ENCODE data around the gene COL28A1.

DNA sequence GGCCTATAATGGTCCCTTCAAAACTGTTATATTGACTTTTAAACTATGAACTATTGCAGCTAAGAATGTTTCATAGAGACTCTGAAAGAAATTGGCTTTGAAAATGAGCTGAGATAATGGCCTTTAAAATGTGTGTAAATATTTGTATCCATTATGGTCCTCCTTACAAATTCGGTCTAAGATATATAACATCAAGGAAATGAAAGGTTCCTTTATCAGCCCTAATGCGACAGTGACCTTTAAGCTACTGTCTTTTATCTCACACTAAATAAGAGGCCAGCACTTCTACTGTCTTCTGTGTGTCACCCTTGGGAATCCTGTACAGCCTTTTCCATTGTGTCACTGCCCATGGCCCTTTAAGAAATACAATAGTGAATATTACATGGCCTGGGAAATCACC lies 19.5 kb downstream of the COL28A1 start:
- TF ChIP-seq, protein P1, sequence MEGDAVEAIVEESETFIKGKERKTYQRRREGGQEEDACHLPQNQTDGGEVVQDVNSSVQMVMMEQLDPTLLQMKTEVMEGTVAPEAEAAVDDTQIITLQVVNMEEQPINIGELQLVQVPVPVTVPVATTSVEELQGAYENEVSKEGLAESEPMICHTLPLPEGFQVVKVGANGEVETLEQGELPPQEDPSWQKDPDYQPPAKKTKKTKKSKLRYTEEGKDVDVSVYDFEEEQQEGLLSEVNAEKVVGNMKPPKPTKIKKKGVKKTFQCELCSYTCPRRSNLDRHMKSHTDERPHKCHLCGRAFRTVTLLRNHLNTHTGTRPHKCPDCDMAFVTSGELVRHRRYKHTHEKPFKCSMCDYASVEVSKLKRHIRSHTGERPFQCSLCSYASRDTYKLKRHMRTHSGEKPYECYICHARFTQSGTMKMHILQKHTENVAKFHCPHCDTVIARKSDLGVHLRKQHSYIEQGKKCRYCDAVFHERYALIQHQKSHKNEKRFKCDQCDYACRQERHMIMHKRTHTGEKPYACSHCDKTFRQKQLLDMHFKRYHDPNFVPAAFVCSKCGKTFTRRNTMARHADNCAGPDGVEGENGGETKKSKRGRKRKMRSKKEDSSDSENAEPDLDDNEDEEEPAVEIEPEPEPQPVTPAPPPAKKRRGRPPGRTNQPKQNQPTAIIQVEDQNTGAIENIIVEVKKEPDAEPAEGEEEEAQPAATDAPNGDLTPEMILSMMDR (IDR thresholded peaks at IDR 0.05; ENCODE audit: low read depth, low read length, poor library complexity, severe bottlenecking): no peak
- TF ChIP-seq EZH2phosphoT487 (IDR thresholded peaks at IDR 0.05; ENCODE audit: borderline replicate concordance, low read length): no peak

Measured in DOHH2 (cell line).